GM18502 (cell line): Measurements from ENCODE around the gene EPHB1.
A peak's percentile ranks its signal among the peaks of the same experiment; 100 is the strongest.

Source experiments
- ATAC-seq: cut with Tn5 transposase; IDR thresholded peaks from one replicate; pipeline ENCODE4 v1.9.1; 2021; ENCODE audit warnings: mild to moderate bottlenecking; ENCODE audit not compliant: unreplicated experiment, poor library complexity

Gene EPHB1

GRCh38 chr3:135168822-135169221, 373.8 kb downstream of the EPHB1 start:
- no peak for ATAC-seq

GRCh38 chr3:135169651-135170050, 374.6 kb downstream of the EPHB1 start:
- ATAC-seq: no peak

GRCh38 chr3:135170732-135171131, 375.7 kb downstream of the EPHB1 start:
- ATAC-seq: no peak

- ATAC-seq: no peak
Observed at GRCh38 chr3:135172191-135172869, 377.3 kb downstream of the EPHB1 start.

- no peak for ATAC-seq
Observed at GRCh38 chr3:135175728-135176277, 380.7 kb downstream of the EPHB1 start.

GRCh38 chr3:135176881-135177280, 381.8 kb downstream of the EPHB1 start:
- no peak for ATAC-seq

GRCh38 chr3:135178566-135178965, 383.5 kb downstream of the EPHB1 start:
- no peak for ATAC-seq

GRCh38 chr3:135181408-135181807, 386.3 kb downstream of the EPHB1 start:
- no peak for ATAC-seq

- no peak for ATAC-seq
Observed at GRCh38 chr3:135182364-135182998, 387.4 kb downstream of the EPHB1 start.

- no peak for ATAC-seq
Observed at GRCh38 chr3:135190658-135191057, 395.6 kb downstream of the EPHB1 start.

- ATAC-seq: no peak
Observed at GRCh38 chr3:135191708-135192107, 396.6 kb downstream of the EPHB1 start.

- no peak for ATAC-seq
Observed at GRCh38 chr3:135192929-135193328, 397.9 kb downstream of the EPHB1 start.

- ATAC-seq: peak; percentile 60
Observed at GRCh38 chr3:135197246-135197645, 402.2 kb downstream of the EPHB1 start.

GRCh38 chr3:135197856-135198255, 402.8 kb downstream of the EPHB1 start:
- ATAC-seq: no peak

GRCh38 chr3:135199137-135199536, 404.1 kb downstream of the EPHB1 start:
- ATAC-seq: peak; percentile 45

- ATAC-seq: no peak
Observed at GRCh38 chr3:135203026-135203425, 408.0 kb downstream of the EPHB1 start.

- no peak for ATAC-seq
Observed at GRCh38 chr3:135213213-135213612, 418.2 kb downstream of the EPHB1 start.

GRCh38 chr3:135213822-135214221, 418.8 kb downstream of the EPHB1 start:
- ATAC-seq: no peak

GRCh38 chr3:135214400-135214799, 419.3 kb downstream of the EPHB1 start:
- no peak for ATAC-seq

GRCh38 chr3:135215516-135215915, 420.5 kb downstream of the EPHB1 start:
- ATAC-seq: no peak

GRCh38 chr3:135216659-135217058, 421.6 kb downstream of the EPHB1 start:
- ATAC-seq: no peak

- ATAC-seq: no peak
Observed at GRCh38 chr3:135217730-135218129, 422.7 kb downstream of the EPHB1 start.
